ENCODE data around the gene NTRK3.

GRCh38 chr15:88133795-88134194 is 122.7 kb downstream of the NTRK3 start:
- TF ChIP-seq CTCF (IDR thresholded peaks at IDR 0.05), result no peak
- no peak for TF ChIP-seq POLR2A (IDR thresholded peaks at IDR 0.05)
